ENCODE results near the gene FBN3.
"Not testable (repeated sequence)": the region's sequence is repeated elsewhere in the genome, so short reads cannot be mapped to it uniquely, and the experiment has no call there.

Gene FBN3

DNA sequence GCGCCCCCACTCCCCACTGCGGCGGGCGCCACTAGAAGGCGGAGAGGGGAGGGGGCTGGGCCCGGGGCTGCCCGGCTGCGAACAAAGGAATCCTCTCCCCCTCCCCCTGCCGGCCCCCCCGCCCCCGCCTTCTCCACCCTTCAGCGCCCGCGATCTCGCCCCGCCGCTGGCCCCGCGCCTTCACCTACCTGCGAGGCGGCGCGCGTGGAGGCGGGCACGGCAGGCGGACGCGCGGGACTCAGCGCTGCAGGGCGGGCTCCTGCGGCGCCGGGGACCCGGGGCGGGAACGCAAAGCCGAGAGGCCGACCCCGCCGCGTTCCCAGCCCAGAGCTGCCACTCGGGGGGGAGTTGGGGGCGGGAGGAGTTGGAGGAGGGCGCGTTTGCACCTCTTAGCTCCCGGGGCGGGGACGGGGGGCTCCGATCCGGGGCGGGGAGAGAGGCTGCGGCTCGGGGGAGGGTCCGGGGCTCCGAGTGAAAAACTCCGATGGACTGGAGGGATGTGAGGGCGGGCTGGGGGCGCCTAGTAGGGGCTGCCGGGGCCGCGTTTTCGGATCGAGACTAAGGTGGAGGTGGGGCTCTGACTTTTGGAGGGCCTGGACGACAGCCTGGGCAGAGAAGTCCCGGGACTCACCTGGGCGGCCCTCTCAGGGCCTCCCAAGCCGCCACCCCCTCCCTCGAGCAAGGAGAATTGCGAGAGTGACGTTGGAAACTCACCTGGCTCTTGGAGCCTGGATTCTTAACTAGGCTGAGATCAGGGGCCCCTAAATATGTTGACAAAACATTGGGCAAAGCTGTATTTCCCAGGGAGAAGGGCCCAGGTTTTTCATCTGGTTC lies at the start of gene FBN3:
Gene FBN3, minus strand, starts transcription at position 332 of the 834 bp plus-strand sequence. CDS start 2,112 bp downstream, outside the sequence.
- DNase-seq = peak in 1 of 2 experiments; percentile 9

DNA sequence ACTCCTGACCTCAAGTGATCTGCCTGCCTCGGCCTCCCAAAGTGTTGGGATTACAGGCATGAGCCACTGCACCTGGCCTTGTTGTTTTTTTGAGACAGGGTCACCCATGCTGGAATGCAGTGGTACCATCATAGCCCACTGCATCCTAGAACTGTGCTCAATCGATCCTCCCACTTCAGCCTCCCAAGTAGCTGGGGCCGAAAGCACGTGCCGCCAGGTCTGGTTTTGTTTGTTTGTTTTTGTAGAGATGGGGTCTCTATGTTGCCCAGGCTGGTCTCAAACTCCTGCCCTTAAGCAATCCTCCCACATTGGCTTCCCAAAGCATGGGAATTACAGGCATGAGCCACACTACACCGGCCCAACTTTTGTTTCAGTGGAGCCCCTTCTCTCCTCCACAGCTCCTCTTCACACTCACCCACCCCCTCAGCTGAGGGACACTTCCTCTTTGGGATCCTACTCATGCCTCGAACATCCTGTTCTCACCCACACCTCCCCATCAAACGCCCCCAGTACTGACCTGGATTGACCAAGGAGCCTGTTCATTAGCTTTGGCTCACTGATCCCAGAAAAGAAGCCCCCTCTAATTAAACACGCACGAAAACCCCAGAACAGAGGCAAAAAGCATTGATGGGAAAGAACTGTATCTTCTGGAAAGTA lies 47.0 kb upstream of the FBN3 start:
- DNase-seq = no peak

DNA sequence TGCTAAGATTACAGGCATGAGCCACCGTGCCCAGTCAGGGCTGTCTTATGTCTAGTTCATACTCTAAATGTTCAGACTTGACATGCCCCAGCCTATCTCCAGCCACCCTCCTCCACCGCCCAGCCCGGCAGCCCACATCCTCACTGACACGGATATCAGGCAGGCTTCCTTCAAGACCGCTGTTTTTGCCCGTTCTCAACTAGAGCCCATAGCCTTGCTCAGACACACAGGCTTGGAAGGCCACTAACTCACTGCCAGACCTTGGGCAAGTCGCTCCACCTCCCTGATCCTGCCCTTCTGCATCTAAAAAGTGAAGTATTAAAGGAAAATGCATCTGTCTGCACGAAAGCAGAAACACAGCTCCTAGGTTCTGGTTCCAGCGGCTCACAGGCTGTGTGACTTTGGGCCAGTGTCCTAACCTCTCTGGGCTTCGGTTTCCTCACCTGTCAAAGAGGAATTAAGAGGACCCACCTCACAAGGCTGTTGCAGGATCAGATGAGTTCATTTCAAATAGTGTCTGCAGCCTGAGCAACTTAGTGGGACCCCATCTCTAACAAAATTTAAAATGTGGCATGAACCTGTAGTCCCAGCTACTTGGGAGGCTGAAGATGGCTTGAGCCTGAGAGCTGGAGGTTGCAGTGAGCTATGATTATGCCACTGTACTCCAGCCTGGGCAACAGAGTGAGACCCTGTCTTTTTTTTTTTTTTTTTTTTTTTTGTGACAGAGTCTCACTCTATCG lies 45.3 kb upstream of the FBN3 start:
- no peak for DNase-seq

DNA sequence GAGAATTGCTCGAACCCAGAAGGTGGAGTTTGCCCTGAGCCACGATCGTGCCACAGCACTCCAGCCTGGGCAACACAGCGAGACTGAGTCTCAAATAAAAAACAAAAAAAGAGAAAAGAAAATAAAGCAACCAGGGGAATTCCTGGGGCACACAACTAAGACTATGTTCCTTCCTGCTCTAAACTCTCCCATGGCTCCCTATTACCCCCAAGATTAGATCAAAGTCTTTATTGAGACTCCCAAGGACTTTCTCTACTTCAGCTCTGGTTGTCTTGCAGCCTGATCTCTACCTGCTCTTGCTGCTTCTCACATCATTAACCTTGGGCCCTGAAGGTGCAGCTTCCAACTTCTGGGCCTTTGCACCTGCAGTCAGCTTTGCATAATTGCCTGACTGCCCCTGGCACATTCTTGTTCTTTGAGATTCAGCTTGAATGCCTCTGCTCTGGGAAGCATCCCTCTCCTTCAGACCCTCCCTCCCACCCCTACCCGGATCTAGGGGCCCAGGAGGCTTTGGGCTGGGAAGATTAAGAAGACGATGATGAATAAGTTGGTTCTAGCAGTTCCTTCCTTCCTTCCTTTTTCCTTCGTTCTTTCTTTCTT lies 42.9 kb upstream of the FBN3 start:
- peak in 1 of 2 experiments; percentile 3 for DNase-seq

DNA sequence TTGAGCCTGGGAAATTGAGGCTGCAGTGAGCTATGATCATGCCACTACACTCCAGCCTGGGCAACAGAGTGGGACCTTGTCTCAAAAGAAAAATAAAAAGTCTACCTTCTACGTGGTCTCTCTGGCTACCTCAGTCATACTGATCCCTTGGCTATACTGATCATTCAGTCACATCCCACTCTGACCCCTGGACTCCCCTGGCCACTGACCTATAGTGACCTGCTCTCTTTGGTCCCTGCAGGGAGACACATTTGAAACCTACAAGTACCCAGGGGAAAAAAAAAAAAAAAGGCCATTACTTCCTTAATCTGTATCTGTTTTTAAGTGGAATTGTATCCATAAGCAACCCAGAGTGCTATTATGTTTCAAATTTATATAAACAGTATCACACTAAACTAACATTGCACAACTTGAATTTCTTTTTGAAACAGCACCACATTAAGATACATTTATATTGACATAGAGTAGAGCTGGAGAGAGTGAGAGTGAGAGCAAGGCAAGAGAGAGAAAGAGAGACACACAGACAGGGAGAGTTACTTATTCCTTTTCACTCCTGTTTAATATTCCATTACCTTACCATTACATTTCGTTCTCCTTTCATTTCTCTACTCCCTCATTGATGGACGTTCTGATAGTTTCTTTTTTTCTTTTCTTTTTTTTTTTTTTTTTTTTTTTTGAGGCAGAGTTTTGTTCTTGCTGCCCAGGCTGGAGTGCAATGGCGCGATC lies 36.1 kb upstream of the FBN3 start:
- DNase-seq = no peak

DNA sequence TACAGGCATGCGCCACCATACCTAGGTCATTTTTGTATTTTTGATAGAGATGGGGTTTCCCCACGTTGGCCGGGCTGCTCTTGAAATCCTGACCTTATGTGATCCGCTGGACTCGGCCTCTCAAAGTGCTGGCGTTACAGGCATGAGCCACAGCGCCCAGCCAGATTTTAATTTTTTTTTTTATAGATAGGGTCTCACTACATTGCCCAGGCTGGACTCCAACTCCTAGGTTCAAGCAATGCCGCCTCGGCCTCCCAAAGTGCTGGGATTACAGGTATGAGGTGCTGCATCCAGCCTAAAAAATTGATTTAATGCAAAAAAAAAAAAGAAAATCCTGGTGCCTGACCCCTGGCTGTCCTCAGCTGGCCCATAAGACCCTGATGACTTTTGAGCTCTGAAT lies 34.9 kb upstream of the FBN3 start:
- DNase-seq = no peak

DNA sequence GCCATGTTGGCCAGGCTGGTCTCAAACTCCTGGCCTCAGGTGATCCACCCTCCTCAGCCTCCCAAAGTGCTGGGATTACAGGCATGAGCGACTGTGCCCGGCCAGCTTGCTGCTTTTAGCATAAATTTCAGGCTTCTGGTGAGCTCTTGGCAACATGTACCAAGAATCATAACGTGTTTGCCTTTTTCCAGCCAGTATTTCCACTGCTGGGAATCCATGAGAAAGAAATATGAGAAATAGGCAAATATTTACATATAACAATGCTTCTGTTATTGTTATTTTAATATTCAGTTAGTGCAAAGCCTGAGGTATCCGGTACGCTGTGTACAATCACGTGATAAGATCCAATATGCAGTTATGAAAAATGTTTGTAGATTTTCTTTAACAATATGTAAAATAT lies 30.6 kb upstream of the FBN3 start:
- DNase-seq = peak in 1 of 2 experiments; percentile 42

DNA sequence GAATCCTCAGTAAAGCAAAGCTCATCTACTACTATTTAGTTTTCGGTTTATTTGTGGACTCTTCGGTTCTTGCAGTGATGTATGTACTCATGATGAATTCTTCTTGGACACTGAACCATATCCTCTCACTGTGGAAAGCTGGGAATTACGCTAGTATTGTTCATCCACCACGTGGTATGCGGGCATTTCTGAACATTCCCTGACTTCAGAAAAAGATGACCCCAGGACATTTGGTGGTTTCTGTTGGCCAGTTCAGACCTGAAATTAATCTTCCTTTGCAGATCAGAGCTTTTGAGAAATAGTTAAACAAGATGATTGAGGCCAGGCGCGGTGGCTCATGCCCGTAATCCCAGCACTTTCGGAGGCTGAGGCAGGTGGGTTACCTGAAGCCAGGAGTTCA lies 25.3 kb upstream of the FBN3 start:
- DNase-seq = no peak

DNA sequence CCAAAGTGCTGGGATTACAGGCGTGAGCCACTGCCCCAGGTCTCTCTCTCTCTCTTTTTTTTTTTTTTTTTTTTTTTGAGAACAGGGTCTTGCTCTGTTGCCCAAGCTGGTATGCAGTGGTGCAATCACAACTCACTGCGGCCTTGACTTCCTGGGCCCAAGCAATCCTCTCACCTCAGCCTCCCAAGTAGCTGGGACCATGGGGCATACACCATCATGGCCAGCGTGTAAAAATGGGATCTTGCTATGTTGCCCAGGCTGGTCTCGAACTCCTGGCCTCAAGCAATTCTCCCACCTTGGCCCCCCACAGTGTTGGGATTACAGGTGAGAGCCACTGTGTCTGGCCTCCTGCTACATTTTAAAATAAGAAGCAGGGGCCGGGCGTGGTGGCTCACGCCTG lies 19.1 kb upstream of the FBN3 start:
- no peak for DNase-seq

DNA sequence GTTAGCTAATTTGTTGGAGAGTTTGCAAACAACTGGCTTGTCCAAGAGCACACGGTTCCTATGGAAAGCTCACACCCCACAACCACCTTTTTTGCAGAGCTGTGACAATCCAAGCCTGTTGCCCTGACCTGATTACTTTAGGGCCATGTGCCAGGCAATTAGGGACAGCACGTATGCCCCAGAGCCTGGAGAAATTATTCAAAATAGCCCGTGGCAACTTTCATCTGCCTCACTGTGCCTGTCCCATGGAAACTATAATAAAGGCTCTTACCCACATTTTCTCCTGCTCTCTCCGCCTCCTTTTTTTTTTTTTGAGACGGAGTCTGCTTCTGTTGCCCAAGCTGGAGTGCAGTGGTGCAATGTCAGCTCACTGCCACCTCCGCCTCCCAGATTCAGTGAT lies 18.6 kb upstream of the FBN3 start:
- DNase-seq = no peak

DNA sequence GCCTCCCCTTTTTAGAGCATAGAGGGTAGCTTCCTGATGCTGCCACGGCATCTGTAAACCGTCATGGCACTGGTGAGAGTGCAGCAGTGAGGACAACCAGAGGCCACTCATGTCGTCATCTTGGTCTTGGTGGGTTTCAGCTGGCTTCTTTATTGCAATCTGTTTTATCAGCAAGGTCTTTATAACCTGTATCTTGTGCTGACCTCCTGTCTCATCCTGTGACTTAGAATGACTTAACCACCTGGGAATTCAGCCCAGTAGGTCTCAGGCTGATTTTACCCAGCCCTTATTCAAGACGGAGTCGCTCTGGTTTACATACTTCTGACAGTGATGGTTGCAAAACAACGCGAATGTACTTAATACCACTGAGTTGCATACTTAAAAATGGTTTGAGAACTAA lies 14.4 kb upstream of the FBN3 start:
- no peak for DNase-seq

DNA sequence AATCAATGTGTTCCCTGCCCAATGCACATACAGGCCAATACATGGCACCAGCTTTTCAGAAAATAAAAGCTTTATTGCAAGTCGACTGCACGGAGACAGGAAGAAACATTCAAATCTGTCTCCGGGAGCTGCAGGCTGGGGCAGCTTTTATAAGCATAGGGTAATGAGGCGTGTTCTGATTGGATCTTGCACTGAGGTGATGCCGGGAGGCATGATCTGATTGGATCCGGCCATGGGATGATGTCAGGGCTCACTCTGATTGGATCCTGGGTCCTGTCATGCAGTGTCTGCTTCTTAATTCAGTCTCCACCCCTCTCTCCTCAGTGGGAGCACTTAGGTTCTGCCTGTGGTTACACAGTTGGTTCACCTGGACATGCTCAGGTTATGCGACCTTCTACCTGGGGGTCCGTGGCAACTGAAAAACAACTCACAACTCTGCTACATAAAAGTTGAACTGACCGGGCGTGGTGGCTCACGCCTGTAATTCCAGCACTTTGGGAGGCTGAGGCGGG lies 11.8 kb upstream of the FBN3 start:
- DNase-seq = peak; percentile 16 to 45

DNA sequence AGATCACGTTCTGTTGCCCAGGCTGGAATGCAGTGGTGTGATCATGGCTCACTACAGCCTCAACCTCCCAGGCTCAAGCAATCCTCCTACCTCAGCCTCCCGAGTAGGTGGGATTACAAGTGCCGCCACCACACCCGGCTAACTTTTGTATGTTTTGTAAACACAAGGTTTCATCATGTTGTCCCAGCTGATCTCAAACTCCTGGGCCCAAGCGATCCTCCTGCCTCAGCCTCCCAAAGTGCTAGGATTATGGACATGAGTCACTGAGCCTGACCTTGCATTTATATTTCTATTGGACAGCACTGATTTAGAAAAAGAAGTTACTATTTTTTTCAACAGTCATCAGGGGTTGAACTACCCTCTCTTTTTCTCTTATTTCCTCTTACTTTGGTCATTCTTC lies 9.9 kb upstream of the FBN3 start:
- not testable (repeated sequence) for DNase-seq

DNA sequence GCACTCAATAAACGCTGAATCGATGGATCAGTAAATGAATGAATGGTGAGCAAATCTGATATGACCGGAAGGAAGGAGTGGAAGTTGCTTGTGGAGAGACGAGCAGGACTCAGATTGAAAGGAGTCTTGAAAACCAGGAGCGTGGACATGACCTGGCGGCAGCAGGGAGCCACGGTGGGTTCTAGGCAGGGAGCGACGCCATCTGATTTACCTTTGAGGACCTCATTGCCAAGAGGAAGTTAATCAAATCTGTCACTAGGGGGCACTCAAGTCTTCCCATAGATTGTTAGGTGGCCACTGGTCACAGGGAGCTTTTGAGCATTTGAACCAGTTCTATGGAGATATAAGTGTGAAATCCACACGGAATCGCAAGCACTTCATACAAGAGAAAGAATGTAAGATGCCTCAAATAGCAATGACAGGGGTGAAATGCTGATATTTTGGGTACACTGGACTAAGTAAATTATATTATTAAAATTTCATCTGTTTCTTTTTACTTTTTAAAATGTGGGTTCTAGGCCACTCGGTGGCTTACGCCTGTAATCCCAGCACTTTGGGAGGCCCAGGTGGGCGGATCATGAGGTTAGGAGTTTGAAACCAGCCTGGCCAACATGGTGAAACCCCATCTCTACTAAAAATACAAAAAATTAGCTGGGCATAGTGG lies 9.2 kb upstream of the FBN3 start:
- peak; percentile 46 to 76 for DNase-seq

DNA sequence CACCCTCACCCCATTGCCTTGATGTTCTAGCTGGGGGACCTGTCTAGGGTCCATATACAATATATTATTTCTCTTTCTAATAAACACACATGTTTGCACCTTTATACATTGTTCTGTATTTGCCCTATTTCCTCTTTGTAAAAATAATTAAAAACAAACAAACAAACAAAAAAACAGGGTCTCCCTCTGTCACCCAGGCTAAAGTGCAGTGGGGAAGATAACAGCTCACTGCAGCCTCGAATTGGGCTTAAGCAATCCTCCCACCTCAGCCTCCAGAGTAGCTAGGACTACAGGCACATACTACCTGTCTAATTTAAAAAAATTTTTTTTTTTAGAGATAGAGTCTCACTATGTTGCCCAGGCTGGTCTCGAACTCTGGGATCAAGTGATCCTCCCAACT lies 5.9 kb upstream of the FBN3 start:
- no peak for DNase-seq

DNA sequence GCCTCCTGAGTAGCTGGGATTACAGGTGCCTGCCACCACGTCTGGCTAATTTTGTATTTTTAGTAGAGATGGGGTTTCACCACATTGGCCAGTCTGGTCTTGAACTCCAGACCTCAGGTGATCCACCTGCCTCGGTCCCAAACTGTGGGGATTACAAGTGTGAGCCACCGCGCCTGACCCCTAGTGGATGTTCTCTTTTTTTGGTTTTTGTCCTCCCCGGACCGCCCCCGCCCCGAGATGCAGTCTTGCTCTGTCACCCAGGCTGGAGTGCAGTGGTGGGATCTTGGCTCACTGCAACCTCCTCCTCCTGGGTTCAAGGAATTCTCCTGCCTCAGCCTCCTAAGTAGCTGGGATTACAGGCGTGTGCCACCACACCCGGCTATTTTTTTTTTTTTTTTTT lies 4.6 kb upstream of the FBN3 start:
- DNase-seq = not testable (repeated sequence)

DNA sequence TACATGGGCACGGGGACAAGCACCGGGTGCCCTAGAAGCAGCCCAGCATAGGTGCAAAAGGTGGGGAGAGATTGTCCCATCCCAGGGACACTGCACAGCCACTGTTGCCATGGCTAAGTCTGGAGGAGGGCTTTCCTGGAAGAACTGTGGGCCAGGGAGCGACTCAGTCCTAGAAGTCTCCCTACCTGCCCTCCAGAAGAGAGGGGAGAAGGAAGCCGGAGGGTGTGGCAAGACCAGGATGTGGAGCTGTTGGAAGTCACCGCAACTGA lies 2.3 kb upstream of the FBN3 start:
- no peak for DNase-seq

DNA sequence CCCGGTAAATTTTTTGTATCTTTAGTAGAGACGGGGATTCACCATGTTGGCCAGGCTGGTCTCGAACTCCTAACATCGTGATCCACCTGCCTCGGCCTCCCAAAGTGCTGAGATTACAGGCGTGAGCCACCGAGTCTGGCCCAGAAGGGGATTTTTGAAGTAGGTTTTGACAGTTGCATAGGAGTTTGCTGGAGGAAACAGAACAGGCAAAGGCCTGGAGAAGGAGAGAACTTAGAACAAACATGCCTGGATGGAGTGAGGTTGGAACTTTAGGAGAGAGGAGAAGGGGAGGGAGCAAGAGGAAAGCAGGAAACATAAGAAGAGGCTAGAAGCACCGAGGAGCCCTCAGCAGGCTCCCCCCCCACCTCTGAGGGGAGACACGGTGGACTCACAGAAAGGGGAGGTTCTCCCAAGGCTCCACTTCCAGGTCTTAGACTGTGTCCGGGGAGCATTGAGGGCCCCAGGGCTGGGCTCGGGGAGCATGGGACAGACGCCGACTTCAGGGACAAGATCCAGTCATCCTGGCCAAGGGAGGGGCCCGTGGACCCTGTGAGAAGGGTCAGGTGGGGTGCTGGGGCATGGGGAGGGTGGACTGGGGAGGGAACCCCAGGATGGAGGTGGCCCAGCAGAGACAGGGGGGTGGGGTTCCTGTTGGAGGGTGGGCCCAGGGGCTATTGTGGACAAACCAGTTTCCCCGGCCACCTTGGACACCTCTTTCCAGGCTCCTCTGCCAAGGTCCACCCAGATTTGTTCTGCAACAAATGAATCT lies 1.8 kb upstream of the FBN3 start:
- no peak for DNase-seq

DNA sequence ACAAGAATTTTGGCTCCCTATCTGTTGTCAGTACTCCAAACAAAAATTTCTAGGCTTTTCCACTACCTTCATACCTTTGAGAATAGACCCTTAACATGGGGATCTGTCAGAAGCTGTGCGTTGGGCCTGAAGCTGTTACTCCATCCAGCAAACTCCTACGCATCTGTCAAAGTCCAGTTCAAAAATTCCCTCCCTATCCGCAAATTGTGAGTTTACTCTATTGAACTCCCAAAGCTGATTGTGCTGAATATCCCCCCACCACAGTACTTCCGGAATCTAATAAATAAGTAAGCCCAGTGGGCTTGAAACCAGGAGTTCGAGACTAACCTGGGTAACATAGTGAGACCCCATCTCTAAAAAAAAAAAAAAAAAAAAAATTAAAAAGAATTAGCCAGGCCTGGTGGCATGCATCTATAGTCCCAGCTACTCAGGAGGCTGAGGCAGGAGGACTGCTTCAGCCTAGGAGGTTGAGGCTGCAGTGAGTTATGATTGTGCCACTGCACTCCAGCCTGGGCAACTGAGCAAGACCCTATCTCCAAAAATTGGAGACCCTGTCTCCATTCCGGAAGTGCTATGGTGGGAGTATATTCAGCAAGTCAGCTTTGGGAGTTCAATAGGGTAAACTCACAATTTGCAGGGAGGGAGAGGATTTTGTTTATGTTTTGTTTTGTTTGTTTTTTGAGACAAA lies 930 bp upstream of the FBN3 start:
- DNase-seq = no peak

DNA sequence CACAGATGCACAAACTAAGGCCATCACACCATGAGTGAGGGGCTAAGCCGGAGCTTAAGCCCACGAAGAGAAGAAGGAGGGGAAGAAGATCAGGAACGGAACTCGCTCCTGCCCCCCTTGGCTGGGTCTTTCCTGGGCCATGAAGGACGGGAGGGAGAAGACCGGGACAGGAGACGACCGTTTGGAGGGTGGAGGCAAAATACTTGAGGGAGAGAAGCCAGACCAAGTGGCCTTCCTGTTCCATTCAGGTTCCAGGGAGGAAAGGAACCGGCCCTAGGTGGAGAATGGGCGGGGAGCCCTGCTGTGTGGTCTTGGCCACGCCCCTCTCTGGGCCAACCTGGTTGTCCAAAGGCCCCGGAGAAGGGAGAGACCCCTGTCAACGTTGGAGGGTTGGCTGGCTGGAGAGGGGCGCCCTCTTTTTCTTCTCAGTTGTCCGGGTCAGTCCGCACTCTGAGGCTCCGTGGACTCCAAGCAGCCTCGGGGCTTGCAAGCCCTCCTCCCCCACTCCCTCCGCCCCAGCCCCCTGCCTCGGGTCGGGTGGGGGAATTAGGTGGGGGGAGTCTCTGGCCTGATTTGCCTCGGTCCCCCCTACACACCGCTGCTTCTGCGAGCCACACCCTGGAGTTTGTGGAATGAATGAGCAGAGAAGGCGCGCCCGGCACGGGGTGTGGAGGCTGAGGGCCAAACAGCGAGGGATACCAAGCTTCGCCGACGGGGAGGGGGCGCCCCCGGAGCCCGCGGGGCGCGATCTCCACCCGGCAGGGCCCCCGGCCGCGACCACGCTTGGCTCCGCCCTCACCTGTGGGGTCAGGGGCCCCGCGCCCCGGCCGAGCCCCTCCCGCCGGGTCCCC lies 757 bp downstream of the FBN3 start:
- peak; percentile 22 to 60 for DNase-seq
